Measurements from ENCODE around the gene RAPH1.

- no peak for TF ChIP-seq CTCF (conservative IDR thresholded peaks at IDR 0.05)
- no peak for TF ChIP-seq EZH2 (IDR thresholded peaks at IDR 0.05; ENCODE audit: low read depth)
These were observed 72.8 kb downstream of the RAPH1 start for GRCh38 chr2:203462308-203462707.
